ENCODE data around the gene MYMX. TPM values are rescaled to one million over a fixed set of nuclear protein-coding genes. Genes with fewer than 3 reads are reported as not detected.

MYMX gene
- total and polyA plus RNA-seq, 2 of the 13 experiments (the other 11 are each of a cell fraction or from before 2014, with no cell fraction given): not detected

DNA sequence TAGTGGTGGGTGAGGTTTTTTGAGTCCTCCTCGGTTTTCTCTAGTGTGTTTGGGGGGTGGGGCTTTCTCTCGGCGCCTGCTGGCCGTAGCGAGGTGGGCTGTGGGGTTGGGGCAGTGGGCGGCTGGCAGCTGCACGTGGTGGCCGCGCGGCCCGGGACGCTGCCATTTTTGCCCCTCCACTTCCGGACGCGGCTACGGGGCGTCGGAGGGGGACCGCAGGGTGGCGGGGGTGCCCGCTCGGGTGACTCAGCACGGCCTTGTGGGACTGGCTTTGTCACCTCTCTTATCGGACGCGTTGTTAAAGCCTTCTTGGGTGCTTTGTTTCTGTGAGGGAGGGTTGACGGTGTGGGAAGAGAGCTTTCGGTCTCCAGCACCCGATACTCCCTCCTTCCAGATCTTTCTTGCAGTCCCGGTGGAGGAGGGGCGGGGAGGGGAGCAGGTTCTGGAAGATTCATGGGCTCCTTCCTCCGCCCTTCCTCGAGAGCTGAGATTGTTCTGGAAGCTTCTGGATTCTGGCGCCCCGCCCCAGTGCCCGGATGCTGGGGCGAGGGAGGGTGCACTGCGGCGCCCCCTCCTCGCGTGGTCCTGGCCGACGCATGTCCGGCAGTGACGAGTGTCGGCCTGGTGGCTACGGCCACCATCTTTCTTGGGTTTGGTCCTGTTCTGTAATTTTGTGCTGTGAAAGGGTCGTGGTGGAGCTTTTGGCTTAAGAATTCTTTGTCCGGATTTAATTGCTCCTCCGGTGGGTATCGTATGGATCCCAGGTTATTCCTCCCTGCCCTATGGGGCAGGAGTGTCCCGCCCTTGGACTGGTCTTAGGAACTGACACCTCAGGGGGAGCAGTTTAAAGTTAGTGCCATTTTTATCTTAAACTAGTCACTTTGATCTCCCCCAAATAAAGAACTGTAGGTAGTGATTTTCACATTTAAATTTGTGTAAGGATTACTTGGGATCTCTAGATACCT is 30.9 kb downstream of the MYMX start (continued):
- TF ChIP-seq, protein P1, sequence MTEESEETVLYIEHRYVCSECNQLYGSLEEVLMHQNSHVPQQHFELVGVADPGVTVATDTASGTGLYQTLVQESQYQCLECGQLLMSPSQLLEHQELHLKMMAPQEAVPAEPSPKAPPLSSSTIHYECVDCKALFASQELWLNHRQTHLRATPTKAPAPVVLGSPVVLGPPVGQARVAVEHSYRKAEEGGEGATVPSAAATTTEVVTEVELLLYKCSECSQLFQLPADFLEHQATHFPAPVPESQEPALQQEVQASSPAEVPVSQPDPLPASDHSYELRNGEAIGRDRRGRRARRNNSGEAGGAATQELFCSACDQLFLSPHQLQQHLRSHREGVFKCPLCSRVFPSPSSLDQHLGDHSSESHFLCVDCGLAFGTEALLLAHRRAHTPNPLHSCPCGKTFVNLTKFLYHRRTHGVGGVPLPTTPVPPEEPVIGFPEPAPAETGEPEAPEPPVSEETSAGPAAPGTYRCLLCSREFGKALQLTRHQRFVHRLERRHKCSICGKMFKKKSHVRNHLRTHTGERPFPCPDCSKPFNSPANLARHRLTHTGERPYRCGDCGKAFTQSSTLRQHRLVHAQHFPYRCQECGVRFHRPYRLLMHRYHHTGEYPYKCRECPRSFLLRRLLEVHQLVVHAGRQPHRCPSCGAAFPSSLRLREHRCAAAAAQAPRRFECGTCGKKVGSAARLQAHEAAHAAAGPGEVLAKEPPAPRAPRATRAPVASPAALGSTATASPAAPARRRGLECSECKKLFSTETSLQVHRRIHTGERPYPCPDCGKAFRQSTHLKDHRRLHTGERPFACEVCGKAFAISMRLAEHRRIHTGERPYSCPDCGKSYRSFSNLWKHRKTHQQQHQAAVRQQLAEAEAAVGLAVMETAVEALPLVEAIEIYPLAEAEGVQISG (CRISPR knock-in tag; IDR thresholded peaks at IDR 0.05): peak; percentile 38; the same call in 1 of the 2 replicates
- TF ChIP-seq JUN (CRISPR knock-in tag; IDR thresholded peaks at IDR 0.05) (no peak), KDM6A (CRISPR knock-in tag; IDR thresholded peaks at IDR 0.05; ENCODE audit: low read depth) (no peak), ZNF747 (CRISPR knock-in tag; IDR thresholded peaks at IDR 0.05; ENCODE audit: borderline replicate concordance) (no peak), KDM4B (CRISPR knock-in tag; IDR thresholded peaks at IDR 0.05) (peak; percentile 20; the same call in 1 of the 2 replicates), TAF15 (IDR thresholded peaks at IDR 0.05; ENCODE audit: low read depth, low read length, poor library complexity, severe bottlenecking) (peak; percentile 51), CBFB (CRISPR knock-in tag; IDR thresholded peaks at IDR 0.05) (no peak), FOXA3 (CRISPR knock-in tag; IDR thresholded peaks at IDR 0.05) (no peak), SSRP1 (CRISPR knock-in tag; IDR thresholded peaks at IDR 0.05) (no peak; the same call in 1 of the 2 replicates), PRPF4 (IDR thresholded peaks at IDR 0.05; ENCODE audit: low read depth, low read length, poor library complexity, severe bottlenecking) (no peak), ZBTB8A (CRISPR knock-in tag; IDR thresholded peaks at IDR 0.05; ENCODE audit: borderline replicate concordance, low read depth) (no peak), WIZ (CRISPR knock-in tag; IDR thresholded peaks at IDR 0.05) (no peak), ZNF343 (CRISPR knock-in tag; IDR thresholded peaks at IDR 0.05) (peak; percentile 89; the same call in 1 of the 2 replicates), ARHGAP35 (CRISPR knock-in tag; IDR thresholded peaks at IDR 0.05; ENCODE audit: borderline replicate concordance) (peak; percentile 28; the same call in 1 of the 2 replicates), MTF2 (CRISPR knock-in tag; IDR thresholded peaks at IDR 0.05; ENCODE audit: borderline replicate concordance) (no peak), ESRRA (CRISPR knock-in tag; IDR thresholded peaks at IDR 0.05; ENCODE audit: low read depth) (no peak), HNRNPUL1 (IDR thresholded peaks at IDR 0.05; ENCODE audit: low read depth, low read length) (no peak), MEF2D (CRISPR knock-in tag; IDR thresholded peaks at IDR 0.05) (no peak)
- TF ChIP-seq, protein P2, sequence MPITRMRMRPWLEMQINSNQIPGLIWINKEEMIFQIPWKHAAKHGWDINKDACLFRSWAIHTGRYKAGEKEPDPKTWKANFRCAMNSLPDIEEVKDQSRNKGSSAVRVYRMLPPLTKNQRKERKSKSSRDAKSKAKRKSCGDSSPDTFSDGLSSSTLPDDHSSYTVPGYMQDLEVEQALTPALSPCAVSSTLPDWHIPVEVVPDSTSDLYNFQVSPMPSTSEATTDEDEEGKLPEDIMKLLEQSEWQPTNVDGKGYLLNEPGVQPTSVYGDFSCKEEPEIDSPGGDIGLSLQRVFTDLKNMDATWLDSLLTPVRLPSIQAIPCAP (CRISPR knock-in tag; IDR thresholded peaks at IDR 0.05; ENCODE audit: low read depth): no peak
- TF ChIP-seq, protein P3, sequence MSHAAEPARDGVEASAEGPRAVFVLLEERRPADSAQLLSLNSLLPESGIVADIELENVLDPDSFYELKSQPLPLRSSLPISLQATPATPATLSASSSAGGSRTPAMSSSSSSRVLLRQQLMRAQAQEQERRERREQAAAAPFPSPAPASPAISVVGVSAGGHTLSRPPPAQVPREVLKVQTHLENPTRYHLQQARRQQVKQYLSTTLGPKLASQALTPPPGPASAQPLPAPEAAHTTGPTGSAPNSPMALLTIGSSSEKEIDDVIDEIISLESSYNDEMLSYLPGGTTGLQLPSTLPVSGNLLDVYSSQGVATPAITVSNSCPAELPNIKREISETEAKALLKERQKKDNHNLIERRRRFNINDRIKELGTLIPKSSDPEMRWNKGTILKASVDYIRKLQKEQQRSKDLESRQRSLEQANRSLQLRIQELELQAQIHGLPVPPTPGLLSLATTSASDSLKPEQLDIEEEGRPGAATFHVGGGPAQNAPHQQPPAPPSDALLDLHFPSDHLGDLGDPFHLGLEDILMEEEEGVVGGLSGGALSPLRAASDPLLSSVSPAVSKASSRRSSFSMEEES (CRISPR knock-in tag; IDR thresholded peaks at IDR 0.05): no peak
- TF ChIP-seq, protein P4, sequence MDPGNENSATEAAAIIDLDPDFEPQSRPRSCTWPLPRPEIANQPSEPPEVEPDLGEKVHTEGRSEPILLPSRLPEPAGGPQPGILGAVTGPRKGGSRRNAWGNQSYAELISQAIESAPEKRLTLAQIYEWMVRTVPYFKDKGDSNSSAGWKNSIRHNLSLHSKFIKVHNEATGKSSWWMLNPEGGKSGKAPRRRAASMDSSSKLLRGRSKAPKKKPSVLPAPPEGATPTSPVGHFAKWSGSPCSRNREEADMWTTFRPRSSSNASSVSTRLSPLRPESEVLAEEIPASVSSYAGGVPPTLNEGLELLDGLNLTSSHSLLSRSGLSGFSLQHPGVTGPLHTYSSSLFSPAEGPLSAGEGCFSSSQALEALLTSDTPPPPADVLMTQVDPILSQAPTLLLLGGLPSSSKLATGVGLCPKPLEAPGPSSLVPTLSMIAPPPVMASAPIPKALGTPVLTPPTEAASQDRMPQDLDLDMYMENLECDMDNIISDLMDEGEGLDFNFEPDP (CRISPR knock-in tag; conservative IDR thresholded peaks at IDR 0.05): no peak
